SK-N-MC (cell line): Measurements from ENCODE around the gene MED13L.

Experiments used
- EZH2 ChIP-seq: fragments of 200-600 bp; sonication (generic); IDR thresholded peaks from one replicate; pipeline ENCODE4 v1.6.1; 2017; ENCODE audit warnings: antibody characterized with exemption
- POLR2AphosphoS5 ChIP-seq: IDR thresholded peaks from 2 replicates; pipeline ENCODE4 v1.6.1; 2012; ENCODE audit warnings: mild to moderate bottlenecking, low read depth, low read length, borderline replicate concordance

DNA sequence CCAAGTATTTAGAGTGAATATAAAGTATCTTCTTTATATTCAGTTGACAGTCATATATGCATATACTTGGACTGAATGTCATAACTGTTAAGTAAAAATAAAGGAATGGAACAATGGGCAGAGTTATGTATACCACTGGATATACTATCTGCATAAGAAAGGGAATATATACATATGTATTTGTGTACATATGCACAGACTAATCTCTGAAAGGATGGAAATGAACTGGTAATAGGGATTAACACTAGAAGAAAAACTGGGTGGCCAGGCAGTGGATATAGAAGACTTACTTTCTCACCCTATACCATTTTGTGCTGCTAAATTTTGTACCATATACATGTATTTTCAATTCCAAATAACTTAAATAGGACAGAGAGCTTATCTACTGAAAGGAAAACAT, 200.1 kb downstream of the MED13L start:
- no peak for TF ChIP-seq EZH2
- no peak for TF ChIP-seq POLR2AphosphoS5
